HepG2 (cell line): ENCODE results near the gene VCP. TPM values are rescaled to one million over a fixed set of nuclear protein-coding genes. Genes with fewer than 3 reads are reported as not detected.

Experiments used
- ATF5 ChIP-seq: sonication (generic); formaldehyde crosslinking; IDR thresholded peaks from 2 replicates; pipeline ENCODE4 v1.4.0; 2020; ENCODE audit warnings: mild to moderate bottlenecking, low read depth, missing genetic modification reagents
- CEBPB ChIP-seq: IDR thresholded peaks from 2 replicates; pipeline ENCODE4 v1.6.1; 2011; ENCODE audit warnings: low read depth, low read length, improper control_type of control experiment, borderline replicate concordance
- CENPT ChIP-seq: sonication (generic); formaldehyde crosslinking; IDR thresholded peaks from 2 replicates; pipeline ENCODE4 v1.8.0; 2022; ENCODE audit warnings: low read depth, mild to moderate bottlenecking, moderate library complexity, missing genetic modification reagents
- FOXK2 ChIP-seq: fragments of 450-650 bp; IDR thresholded peaks from 2 replicates; pipeline ENCODE4 v1.6.1; 2016
- HNRNPUL1 ChIP-seq: fragments of 200-400 bp; formaldehyde crosslinking; IDR thresholded peaks from 2 replicates; pipeline ENCODE4 v1.6.1; 2017; ENCODE audit warnings: low read depth, mild to moderate bottlenecking, low read length, moderate library complexity
- ISL2 ChIP-seq: sonication (generic); formaldehyde crosslinking; IDR thresholded peaks from 2 replicates; pipeline ENCODE4 v1.5.0; 2020; ENCODE audit warnings: missing genetic modification reagents
- JDP2 ChIP-seq: sonication (generic); formaldehyde crosslinking; IDR thresholded peaks from 2 replicates; pipeline ENCODE4 v1.8.1; 2022; ENCODE audit warnings: missing genetic modification reagents, borderline replicate concordance
- NFIB ChIP-seq: sonication (generic); formaldehyde crosslinking; IDR thresholded peaks from 2 replicates; pipeline ENCODE4 v1.9.0; 2021; ENCODE audit warnings: missing genetic modification reagents, mild to moderate bottlenecking, borderline replicate concordance
- NKX3-1 ChIP-seq: sonication (generic); formaldehyde crosslinking; IDR thresholded peaks from 2 replicates; pipeline ENCODE4 v1.5.0; 2020; ENCODE audit warnings: missing genetic modification reagents
- PHF20 ChIP-seq: sonication (generic); formaldehyde crosslinking; IDR thresholded peaks from 2 replicates; pipeline ENCODE4 v1.5.0; 2020; ENCODE audit warnings: mild to moderate bottlenecking, missing genetic modification reagents
- U2AF1 ChIP-seq: fragments of 200-400 bp; formaldehyde crosslinking; optimal IDR thresholded peaks from 2 replicates; pipeline ENCODE3; 2017; ENCODE audit warnings: mild to moderate bottlenecking, low read depth, low read length
- ZNF205 ChIP-seq: IDR thresholded peaks from 2 replicates; pipeline ENCODE4 v1.6.1; 2018; ENCODE audit warnings: missing biosample characterization, missing genetic modification reagents
- ZNF276 ChIP-seq: sonication (generic); formaldehyde crosslinking; IDR thresholded peaks from 2 replicates; pipeline ENCODE4 v1.4.0; 2020; ENCODE audit warnings: mild to moderate bottlenecking, low read depth, missing genetic modification reagents
- ZNF354B ChIP-seq: sonication (generic); formaldehyde crosslinking; IDR thresholded peaks from 2 replicates; pipeline ENCODE4 v1.8.0; 2022; ENCODE audit warnings: mild to moderate bottlenecking, missing genetic modification reagents
- ZNF777 ChIP-seq: sonication (generic); formaldehyde crosslinking; IDR thresholded peaks from 2 replicates; pipeline ENCODE4 v1.4.0; 2020; ENCODE audit warnings: missing genetic modification reagents
- polyA plus RNA-seq, 8 experiments: library from polyadenylated mRNA; depleted of rRNA in 3 of 8; stranded (reverse) in 7 of 8; unstranded in 1 of 8; fragments of >200 nt; fragmentation: Illumina TruSeq in 4 of 8; extraction: Trizol in 4 of 8; gene quantifications; 2 replicates each; pipeline versions ENCODE4 v1.2.1 to v1.2.3, GENCODE V29; 2011 to 2016; ENCODE audit warnings: low read depth in 4 of 8, missing spikeins in 1 of 8, mixed read lengths in 1 of 8; ENCODE audit not compliant: insufficient read depth in 1 of 8
- total RNA-seq, 5 experiments: library from RNA; depleted of rRNA; stranded (reverse); fragments of >200 nt; fragmentation: Illumina TruSeq; extraction: Trizol; gene quantifications; 2 replicates each; pipeline ENCODE4 v1.2.3, GENCODE V29; 2016; ENCODE audit warnings: low read depth in 1 of 5
- TF ChIP-seq, protein P1 (sequence below): sonication (generic); formaldehyde crosslinking; IDR thresholded peaks from 2 replicates; pipeline ENCODE4 v1.4.0; 2020; ENCODE audit warnings: missing genetic modification reagents
- TF ChIP-seq, protein P2 (sequence below): sonication (generic); formaldehyde crosslinking; IDR thresholded peaks from 2 replicates; pipeline ENCODE4 v1.4.0; 2020; ENCODE audit warnings: low read depth, mild to moderate bottlenecking, missing genetic modification reagents
- TF ChIP-seq, protein P3 (sequence below): sonication (generic); formaldehyde crosslinking; conservative IDR thresholded peaks from 2 replicates; pipeline ENCODE4 v1.8.0; 2022; ENCODE audit warnings: missing genetic modification reagents
- TF ChIP-seq, protein P4 (sequence below): sonication (generic); formaldehyde crosslinking; IDR thresholded peaks from 2 replicates; pipeline ENCODE4 v1.8.0; 2022; ENCODE audit warnings: mild to moderate bottlenecking, missing genetic modification reagents, borderline replicate concordance

Gene VCP
- total and polyA plus RNA-seq, 2 of the 13 experiments (the other 11 are each of a cell fraction or from before 2014, with no cell fraction given), result 143 to 391 TPM

DNA sequence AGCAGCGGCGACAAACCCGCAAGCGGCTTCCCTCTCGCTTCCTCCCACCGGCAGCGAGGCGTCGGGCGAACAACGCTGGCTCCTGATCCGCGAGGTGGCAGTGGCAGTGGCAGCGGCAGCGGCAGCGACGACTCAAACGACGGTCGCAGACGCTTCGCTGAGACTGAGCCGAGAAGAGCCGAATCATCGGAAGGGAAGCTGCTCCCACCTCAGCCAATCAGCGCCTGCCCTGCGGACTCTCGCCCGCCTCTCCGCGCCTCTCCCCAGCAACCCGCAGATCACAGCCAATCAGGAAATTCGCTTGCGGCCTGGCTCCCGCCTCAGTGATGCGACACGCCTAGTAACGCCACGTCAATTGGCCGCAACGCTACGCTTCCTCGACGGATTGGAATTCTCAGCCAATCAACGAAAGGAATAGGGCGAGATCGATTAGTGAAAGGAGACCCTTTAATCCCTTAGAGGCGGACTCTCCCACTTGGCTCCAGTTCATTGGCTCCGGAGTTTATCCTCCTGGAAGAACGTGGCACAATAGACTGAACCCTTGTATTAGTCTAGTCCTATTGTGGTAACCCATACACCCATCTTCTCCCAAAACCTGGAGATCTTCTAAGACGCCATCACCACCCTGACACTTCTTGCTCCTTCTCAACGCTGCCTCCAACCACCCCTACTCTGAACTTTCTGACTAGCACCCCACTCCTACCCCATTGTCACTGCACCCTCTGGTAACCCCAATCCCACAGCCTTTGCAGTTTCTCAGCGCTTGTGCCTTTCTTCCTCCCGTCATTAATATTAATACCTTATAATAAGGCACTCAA, at the start of gene VCP (continued):
- TF ChIP-seq NKX3-1 (CRISPR knock-in tag) (no peak), FOXK2 (no peak), CEBPB (no peak), ZNF276 (CRISPR knock-in tag) (no peak), ISL2 (CRISPR knock-in tag) (no peak; the same call in 1 of the 2 replicates), ATF5 (CRISPR knock-in tag) (no peak), U2AF1 (no peak), ZNF205 (no peak), CENPT (CRISPR knock-in tag) (no peak), NFIB (CRISPR knock-in tag) (no peak), PHF20 (peak; percentile 16; the same call in 1 of the 2 replicates), ZNF354B (CRISPR knock-in tag) (no peak), HNRNPUL1 (no peak), ZNF777 (CRISPR knock-in tag) (peak; percentile 89), JDP2 (no peak)
- TF ChIP-seq, protein P1, sequence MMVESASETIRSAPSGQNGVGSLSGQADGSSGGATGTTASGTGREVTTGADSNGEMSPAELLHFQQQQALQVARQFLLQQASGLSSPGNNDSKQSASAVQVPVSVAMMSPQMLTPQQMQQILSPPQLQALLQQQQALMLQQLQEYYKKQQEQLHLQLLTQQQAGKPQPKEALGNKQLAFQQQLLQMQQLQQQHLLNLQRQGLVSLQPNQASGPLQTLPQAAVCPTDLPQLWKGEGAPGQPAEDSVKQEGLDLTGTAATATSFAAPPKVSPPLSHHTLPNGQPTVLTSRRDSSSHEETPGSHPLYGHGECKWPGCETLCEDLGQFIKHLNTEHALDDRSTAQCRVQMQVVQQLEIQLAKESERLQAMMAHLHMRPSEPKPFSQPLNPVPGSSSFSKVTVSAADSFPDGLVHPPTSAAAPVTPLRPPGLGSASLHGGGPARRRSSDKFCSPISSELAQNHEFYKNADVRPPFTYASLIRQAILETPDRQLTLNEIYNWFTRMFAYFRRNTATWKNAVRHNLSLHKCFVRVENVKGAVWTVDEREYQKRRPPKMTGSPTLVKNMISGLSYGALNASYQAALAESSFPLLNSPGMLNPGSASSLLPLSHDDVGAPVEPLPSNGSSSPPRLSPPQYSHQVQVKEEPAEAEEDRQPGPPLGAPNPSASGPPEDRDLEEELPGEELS (CRISPR knock-in tag), result no peak
- TF ChIP-seq, protein P2, sequence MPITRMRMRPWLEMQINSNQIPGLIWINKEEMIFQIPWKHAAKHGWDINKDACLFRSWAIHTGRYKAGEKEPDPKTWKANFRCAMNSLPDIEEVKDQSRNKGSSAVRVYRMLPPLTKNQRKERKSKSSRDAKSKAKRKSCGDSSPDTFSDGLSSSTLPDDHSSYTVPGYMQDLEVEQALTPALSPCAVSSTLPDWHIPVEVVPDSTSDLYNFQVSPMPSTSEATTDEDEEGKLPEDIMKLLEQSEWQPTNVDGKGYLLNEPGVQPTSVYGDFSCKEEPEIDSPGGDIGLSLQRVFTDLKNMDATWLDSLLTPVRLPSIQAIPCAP (CRISPR knock-in tag), result no peak
- TF ChIP-seq, protein P3, sequence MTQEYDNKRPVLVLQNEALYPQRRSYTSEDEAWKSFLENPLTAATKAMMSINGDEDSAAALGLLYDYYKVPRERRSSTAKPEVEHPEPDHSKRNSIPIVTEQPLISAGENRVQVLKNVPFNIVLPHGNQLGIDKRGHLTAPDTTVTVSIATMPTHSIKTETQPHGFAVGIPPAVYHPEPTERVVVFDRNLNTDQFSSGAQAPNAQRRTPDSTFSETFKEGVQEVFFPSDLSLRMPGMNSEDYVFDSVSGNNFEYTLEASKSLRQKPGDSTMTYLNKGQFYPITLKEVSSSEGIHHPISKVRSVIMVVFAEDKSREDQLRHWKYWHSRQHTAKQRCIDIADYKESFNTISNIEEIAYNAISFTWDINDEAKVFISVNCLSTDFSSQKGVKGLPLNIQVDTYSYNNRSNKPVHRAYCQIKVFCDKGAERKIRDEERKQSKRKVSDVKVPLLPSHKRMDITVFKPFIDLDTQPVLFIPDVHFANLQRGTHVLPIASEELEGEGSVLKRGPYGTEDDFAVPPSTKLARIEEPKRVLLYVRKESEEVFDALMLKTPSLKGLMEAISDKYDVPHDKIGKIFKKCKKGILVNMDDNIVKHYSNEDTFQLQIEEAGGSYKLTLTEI, result no peak
- TF ChIP-seq, protein P4, sequence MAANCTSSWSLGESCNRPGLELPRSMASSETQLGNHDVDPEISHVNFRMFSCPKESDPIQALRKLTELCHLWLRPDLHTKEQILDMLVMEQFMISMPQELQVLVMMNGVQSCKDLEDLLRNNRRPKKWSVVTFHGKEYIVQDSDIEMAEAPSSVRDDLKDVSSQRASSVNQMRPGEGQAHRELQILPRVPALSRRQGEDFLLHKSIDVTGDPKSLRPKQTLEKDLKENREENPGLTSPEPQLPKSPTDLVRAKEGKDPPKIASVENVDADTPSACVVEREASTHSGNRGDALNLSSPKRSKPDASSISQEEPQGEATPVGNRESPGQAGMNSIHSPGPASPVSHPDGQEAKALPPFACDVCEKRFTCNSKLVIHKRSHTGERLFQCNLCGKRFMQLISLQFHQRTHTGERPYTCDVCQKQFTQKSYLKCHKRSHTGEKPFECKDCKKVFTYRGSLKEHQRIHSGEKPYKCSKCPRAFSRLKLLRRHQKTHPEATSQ (CRISPR knock-in tag), result 0 out of 2 replicates have a peak, but pooled peaks have one; percentile 25
